Measurements from ENCODE around the gene AFF1. TPM values are rescaled to one million over a fixed set of nuclear protein-coding genes. Genes with fewer than 3 reads are reported as not detected.

AFF1 gene
- total RNA-seq, 1 donor from 2014 or later = 58.2 TPM

DNA sequence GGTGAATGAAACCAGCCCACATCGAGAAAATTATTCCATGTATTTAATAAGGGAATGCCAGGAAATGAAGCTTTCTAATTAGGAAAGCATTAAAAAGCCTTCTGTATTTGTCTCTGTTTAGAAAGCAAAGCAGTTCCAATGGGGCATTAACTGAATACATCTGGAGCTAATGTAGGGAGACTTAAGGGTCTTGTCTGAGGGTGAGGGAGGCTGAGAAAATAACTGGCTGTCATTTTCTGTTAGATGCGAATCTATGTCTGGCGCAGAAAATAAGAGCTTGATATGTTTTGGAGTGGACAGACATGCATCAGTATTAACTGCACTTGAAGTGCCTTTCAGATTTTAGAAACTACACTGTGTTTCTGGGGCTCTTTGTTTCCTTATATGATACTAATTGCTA is 174.3 kb downstream of the AFF1 start:
- Mint-ChIP-seq H3K4me3 (ENCODE audit: unreplicated experiment) (peak overlapping the region; percentile 14), H3K9me3 (ENCODE audit: unreplicated experiment) (no peaks in the 10 kb centered on the region), H3K36me3 (ENCODE audit: low read depth, unreplicated experiment) (peaks cover 11% of the 10 kb centered on the region), H3K27ac (ENCODE audit: unreplicated experiment) (peak overlapping the region; percentile 84), H3K27me3 (ENCODE audit: low read depth, unreplicated experiment) (no peaks in the 10 kb centered on the region), H3K4me1 (ENCODE audit: low read depth, unreplicated experiment) (peaks cover 47% of the 10 kb centered on the region)
- DNase-seq (ENCODE audit: low read depth) = no peak
- H3K4me2 ChIP-seq (ENCODE audit: low read length) = peak overlapping the region; percentile 73
- peaks cover 19% of the 10 kb centered on the region for H3K4me1 ChIP-seq (ENCODE audit: insufficient read depth, low read length)
- FAIRE-seq = no peak
- H3K9me3 ChIP-seq (ENCODE audit: insufficient read depth, low read depth, low read length) = no peaks in the 10 kb centered on the region
- H3K79me2 ChIP-seq (ENCODE audit: insufficient read depth, low read length) = no peaks in the 10 kb centered on the region
- no peak overlapping the region for H3K4me3 ChIP-seq (ENCODE audit: insufficient read depth, low read depth, low read length)
- H4K20me1 ChIP-seq (ENCODE audit: insufficient read depth, low read length) = peaks cover under 1% of the 10 kb centered on the region
- no peak overlapping the region for H2AFZ ChIP-seq (ENCODE audit: low read depth, low read length)
- TF ChIP-seq, protein P1, sequence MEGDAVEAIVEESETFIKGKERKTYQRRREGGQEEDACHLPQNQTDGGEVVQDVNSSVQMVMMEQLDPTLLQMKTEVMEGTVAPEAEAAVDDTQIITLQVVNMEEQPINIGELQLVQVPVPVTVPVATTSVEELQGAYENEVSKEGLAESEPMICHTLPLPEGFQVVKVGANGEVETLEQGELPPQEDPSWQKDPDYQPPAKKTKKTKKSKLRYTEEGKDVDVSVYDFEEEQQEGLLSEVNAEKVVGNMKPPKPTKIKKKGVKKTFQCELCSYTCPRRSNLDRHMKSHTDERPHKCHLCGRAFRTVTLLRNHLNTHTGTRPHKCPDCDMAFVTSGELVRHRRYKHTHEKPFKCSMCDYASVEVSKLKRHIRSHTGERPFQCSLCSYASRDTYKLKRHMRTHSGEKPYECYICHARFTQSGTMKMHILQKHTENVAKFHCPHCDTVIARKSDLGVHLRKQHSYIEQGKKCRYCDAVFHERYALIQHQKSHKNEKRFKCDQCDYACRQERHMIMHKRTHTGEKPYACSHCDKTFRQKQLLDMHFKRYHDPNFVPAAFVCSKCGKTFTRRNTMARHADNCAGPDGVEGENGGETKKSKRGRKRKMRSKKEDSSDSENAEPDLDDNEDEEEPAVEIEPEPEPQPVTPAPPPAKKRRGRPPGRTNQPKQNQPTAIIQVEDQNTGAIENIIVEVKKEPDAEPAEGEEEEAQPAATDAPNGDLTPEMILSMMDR (IDR thresholded peaks at IDR 0.05; ENCODE audit: insufficient read depth, low read depth, low read length) = no peak
- TF ChIP-seq EZH2 (IDR thresholded peaks at IDR 0.05; ENCODE audit: insufficient read depth, low read length) = no peak
- H3K36me3 ChIP-seq (ENCODE audit: insufficient read depth, low read length) = no peaks in the 10 kb centered on the region
- H3K27ac ChIP-seq (ENCODE audit: low read depth, low read length) = peak overlapping the region; percentile 58
- peak overlapping the region; percentile 5 for H3K9ac ChIP-seq (ENCODE audit: low read length)
- H3K27me3 ChIP-seq (ENCODE audit: insufficient read depth, low read length) = peaks cover 3% of the 10 kb centered on the region

DNA sequence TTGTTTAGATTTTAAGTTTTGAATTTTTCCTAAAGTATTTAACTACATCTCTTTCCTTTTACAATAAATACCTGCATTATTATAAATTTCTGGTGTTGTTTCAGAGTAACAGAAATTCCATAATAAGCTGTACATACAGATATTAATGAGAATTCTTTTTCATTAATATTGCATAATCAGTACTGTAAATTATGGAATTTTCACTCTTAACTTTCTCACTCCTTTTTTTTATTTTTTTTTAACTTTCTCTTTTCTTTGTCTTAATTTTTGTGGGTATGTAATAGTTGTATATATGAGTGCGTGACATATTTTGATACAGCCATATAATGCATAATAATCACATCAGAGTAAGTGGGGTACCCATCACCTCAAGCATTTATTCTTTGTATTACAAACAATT is 175.1 kb downstream of the AFF1 start:
- Histone ChIP-seq H3K27me3 (ENCODE audit: insufficient read depth, low read length) (peaks cover 3% of the 10 kb centered on the region), H4K20me1 (ENCODE audit: insufficient read depth, low read length) (no peaks in the 10 kb centered on the region), H3K36me3 (ENCODE audit: insufficient read depth, low read length) (no peaks in the 10 kb centered on the region), H2AFZ (ENCODE audit: low read depth, low read length) (no peak overlapping the region), H3K9me3 (ENCODE audit: insufficient read depth, low read depth, low read length) (no peaks in the 10 kb centered on the region), H3K4me2 (ENCODE audit: low read length) (no peak overlapping the region), H3K9ac (ENCODE audit: low read length) (no peak overlapping the region), H3K4me3 (ENCODE audit: insufficient read depth, low read depth, low read length) (no peak overlapping the region), H3K79me2 (ENCODE audit: insufficient read depth, low read length) (no peaks in the 10 kb centered on the region), H3K4me1 (ENCODE audit: insufficient read depth, low read length) (peaks cover 18% of the 10 kb centered on the region), H3K27ac (ENCODE audit: low read depth, low read length) (no peak overlapping the region)
- H3K4me1 Mint-ChIP-seq (ENCODE audit: low read depth, unreplicated experiment) = peaks cover 40% of the 10 kb centered on the region
- H3K4me3 Mint-ChIP-seq (ENCODE audit: unreplicated experiment) = no peak overlapping the region
- no peak overlapping the region for H3K27ac Mint-ChIP-seq (ENCODE audit: unreplicated experiment)
- H3K9me3 Mint-ChIP-seq (ENCODE audit: unreplicated experiment) = no peaks in the 10 kb centered on the region
- TF ChIP-seq, protein P1 (IDR thresholded peaks at IDR 0.05; ENCODE audit: insufficient read depth, low read depth, low read length) = no peak
- no peak for TF ChIP-seq EZH2 (IDR thresholded peaks at IDR 0.05; ENCODE audit: insufficient read depth, low read length)
- DNase-seq (ENCODE audit: low read depth) = no peak
- no peak for FAIRE-seq
- peaks cover 15% of the 10 kb centered on the region for H3K36me3 Mint-ChIP-seq (ENCODE audit: low read depth, unreplicated experiment)
- H3K27me3 Mint-ChIP-seq (ENCODE audit: low read depth, unreplicated experiment) = no peaks in the 10 kb centered on the region

DNA sequence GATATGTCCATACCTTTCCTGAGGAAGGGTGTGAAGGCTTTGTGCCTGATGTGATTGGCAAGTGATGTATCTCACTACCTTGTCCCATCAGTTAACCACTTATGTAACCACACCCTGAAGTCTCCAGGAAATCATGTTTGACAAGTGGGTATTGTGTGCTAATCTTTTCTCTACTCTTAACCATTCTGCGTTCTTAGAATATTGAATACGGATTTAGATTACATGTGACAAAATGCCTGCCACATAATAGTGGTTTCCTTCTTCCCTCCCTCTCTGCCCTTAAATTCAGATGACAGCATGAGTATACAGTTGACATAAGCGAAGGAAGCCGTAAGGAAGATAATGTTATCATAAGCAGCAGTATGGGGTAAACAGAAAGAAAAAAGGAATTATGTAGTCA is 177.3 kb downstream of the AFF1 start:
- no peak overlapping the region for H3K27ac ChIP-seq (ENCODE audit: low read depth, low read length)
- H3K9ac ChIP-seq (ENCODE audit: low read length) = no peak overlapping the region
- H3K9me3 Mint-ChIP-seq (ENCODE audit: unreplicated experiment) = no peaks in the 10 kb centered on the region
- no peak overlapping the region for H3K4me3 Mint-ChIP-seq (ENCODE audit: unreplicated experiment)
- H3K36me3 ChIP-seq (ENCODE audit: insufficient read depth, low read length) = no peaks in the 10 kb centered on the region
- no peaks in the 10 kb centered on the region for H3K27me3 Mint-ChIP-seq (ENCODE audit: low read depth, unreplicated experiment)
- no peaks in the 10 kb centered on the region for H3K79me2 ChIP-seq (ENCODE audit: insufficient read depth, low read length)
- TF ChIP-seq, protein P1 (IDR thresholded peaks at IDR 0.05; ENCODE audit: insufficient read depth, low read depth, low read length) = no peak
- TF ChIP-seq EZH2 (IDR thresholded peaks at IDR 0.05; ENCODE audit: insufficient read depth, low read length) = no peak
- peaks cover 18% of the 10 kb centered on the region for H3K4me1 ChIP-seq (ENCODE audit: insufficient read depth, low read length)
- H2AFZ ChIP-seq (ENCODE audit: low read depth, low read length) = no peak overlapping the region
- H4K20me1 ChIP-seq (ENCODE audit: insufficient read depth, low read length) = no peaks in the 10 kb centered on the region
- no peak for DNase-seq (ENCODE audit: low read depth)
- no peak overlapping the region for H3K4me2 ChIP-seq (ENCODE audit: low read length)
- no peak overlapping the region for H3K4me3 ChIP-seq (ENCODE audit: insufficient read depth, low read depth, low read length)
- FAIRE-seq = no peak
- no peaks in the 10 kb centered on the region for H3K27me3 ChIP-seq (ENCODE audit: insufficient read depth, low read length)
- H3K4me1 Mint-ChIP-seq (ENCODE audit: low read depth, unreplicated experiment) = peaks cover 36% of the 10 kb centered on the region
- no peaks in the 10 kb centered on the region for H3K9me3 ChIP-seq (ENCODE audit: insufficient read depth, low read depth, low read length)
- peaks cover 23% of the 10 kb centered on the region for H3K36me3 Mint-ChIP-seq (ENCODE audit: low read depth, unreplicated experiment)
- H3K27ac Mint-ChIP-seq (ENCODE audit: unreplicated experiment) = no peak overlapping the region
